ENCODE measurements around the gene ASTL.

ASTL gene

DNA sequence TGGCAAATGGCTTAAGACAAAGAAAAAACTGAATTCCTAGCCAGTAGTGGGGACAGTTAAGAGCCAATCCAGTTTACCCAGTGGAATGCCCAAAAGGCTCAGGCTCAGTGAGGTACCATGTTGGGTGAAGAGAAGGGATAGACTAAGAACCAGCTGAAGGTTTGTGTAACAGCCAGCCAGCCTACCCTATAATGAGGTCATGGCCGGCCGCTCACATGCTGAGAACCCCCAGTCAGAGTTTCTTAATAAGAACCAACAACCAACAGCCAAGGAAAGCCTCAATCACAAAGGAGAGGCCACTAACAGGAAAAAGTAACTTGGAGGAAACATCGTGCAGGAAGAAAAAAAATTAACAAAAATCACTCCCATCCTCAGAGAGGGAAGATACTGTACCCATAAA lies 32.3 kb upstream of the ASTL start:
- no peak overlapping the region for H3K4me3 ChIP-seq (replicated peaks in 1 of 2; ENCODE audit: low read depth in 2 of 2, low read length in 2 of 2)

DNA sequence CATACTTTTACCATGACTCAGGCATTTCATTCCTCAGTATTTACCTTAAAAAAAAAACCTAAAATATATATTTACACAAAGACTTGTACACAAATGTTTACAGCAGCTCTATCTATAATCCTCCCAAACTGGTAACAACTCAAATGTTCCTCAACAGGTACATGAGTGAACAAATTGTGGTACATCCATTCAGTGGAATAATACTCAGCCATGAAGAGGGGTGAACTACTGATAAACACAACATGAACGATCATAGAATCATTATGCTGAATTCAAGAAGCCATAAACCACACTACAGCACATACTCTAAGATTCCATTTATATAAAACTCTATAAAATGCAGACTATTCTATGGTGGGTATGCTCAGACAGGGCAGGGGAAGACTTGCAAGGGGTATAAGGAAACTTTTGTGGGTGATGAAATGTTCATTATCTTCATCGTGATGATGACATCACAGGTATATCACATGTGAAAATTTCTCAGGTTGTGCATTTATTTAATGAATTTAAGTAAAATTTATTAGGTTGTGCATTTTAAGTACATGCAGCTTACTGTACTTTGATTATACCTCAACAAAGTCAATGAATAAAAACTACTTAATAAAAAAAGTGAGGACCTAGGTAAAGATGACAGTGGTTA lies 31.7 kb upstream of the ASTL start:
- H3K4me3 ChIP-seq (replicated peaks in 1 of 2; ENCODE audit: low read depth in 2 of 2, low read length in 2 of 2), result no peak overlapping the region
- TF ChIP-seq, protein P1, sequence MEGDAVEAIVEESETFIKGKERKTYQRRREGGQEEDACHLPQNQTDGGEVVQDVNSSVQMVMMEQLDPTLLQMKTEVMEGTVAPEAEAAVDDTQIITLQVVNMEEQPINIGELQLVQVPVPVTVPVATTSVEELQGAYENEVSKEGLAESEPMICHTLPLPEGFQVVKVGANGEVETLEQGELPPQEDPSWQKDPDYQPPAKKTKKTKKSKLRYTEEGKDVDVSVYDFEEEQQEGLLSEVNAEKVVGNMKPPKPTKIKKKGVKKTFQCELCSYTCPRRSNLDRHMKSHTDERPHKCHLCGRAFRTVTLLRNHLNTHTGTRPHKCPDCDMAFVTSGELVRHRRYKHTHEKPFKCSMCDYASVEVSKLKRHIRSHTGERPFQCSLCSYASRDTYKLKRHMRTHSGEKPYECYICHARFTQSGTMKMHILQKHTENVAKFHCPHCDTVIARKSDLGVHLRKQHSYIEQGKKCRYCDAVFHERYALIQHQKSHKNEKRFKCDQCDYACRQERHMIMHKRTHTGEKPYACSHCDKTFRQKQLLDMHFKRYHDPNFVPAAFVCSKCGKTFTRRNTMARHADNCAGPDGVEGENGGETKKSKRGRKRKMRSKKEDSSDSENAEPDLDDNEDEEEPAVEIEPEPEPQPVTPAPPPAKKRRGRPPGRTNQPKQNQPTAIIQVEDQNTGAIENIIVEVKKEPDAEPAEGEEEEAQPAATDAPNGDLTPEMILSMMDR (IDR thresholded peaks at IDR 0.05; ENCODE audit: low read depth, low read length), result no peak
- DNase-seq (ENCODE audit: low read depth in 2 of 2), result no peak

More for the DNA sequence above, 32.3 kb upstream of the ASTL start:
- TF ChIP-seq, protein P1 (IDR thresholded peaks at IDR 0.05; ENCODE audit: low read depth, low read length), result no peak
- no peak for DNase-seq (ENCODE audit: low read depth in 2 of 2)

DNA sequence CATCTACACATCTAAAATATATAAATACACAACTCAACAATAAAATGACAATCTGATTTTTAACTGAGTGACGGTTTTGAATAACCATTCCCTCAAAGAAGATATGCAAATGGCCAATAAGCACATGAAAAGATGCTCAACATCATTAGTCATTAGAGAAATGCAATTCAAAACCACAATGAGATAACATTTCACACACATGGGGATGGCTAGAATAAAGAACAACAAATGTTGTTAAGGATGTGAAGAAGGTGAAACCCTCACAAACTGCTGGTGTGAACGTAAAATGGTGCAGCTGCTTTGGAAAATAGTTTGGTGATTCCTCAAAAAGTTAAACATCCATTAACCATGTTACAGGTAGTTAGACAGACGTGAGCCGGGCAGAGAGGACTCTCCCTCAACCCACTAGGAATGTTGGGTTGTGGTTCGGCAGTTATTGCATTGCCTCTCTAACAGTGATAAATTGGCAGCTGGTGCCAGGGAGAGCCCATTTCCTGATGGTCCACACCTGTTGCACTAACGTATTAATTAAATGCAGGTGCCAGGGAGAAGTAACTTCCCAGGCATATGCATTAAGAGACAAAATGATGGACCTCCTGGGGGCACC lies 29.2 kb upstream of the ASTL start:
- TF ChIP-seq, protein P1 (IDR thresholded peaks at IDR 0.05; ENCODE audit: low read depth, low read length), result no peak
- DNase-seq (ENCODE audit: low read depth in 2 of 2), result no peak
- no peak overlapping the region for H3K4me3 ChIP-seq (replicated peaks in 1 of 2; ENCODE audit: low read depth in 2 of 2, low read length in 2 of 2)

DNA sequence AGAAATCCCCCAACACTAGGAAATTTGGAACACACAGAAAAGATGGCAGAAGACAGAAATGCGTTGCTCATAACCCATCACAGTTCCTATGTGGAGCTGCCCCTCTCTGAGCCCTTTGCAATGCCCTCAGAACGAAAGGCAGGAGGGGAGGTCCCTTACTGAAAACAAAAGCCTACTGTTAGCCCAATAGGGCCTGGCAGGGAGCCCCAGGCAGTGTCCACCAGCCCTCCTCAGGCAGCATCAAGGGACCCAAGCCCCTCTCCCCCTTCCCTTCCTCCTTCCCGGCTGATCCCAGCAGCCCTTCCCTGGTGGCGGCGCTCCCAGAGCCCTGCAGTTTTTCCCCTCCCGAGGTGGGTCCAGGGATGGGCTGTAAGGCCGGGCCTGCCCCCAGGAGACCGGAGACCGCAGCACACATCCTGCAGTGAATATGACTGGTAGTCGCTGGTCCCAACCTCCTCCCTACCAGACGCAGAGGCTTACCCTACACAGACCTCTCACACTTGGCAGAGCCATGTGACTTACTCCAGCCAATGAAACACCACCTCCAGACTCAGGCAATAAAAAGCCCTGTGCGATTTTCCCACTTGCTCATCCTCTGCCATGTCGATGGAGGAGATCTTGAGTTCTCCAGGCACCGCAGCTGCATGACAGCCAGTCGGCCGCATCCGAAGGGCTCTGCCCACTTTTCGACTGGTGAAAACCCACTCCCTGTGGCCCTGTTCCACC lies 26.3 kb upstream of the ASTL start:
- TF ChIP-seq, protein P1 (IDR thresholded peaks at IDR 0.05; ENCODE audit: low read depth, low read length), result no peak
- no peak for DNase-seq (ENCODE audit: low read depth in 2 of 2)
- no peak overlapping the region for H3K4me3 ChIP-seq (replicated peaks in 1 of 2; ENCODE audit: low read depth in 2 of 2, low read length in 2 of 2)

DNA sequence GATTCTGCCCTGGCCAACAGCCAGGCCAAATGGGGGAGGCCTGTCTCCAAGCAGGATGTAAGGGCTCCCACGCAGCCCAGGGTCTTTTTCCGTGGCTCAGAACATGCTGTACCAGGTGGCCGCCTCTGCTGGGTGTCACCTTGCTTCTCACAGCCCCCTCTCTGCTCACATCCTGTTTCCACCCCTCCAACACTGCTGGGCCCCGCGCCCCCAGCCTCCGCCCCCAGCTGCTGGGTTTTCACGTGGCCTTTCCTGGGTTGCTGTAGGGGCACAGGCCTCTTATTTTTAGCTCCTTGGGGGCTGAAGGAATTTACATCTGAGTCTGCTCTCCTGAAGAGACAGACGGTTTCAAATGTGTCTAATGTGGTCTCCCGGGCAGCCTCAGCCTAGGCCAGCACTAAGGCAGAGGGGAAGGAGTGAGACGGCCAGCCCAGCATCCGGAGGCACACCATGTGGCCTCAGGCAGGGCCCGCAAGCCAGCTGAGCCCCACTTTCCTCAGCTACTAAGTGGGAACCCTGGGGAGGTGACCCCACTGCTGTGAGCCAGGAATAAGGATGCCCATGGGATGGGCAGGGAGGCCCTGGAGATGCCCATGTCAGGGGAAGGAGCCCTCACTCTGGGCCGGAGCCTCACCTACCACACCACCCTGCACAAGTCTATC lies 25.6 kb upstream of the ASTL start:
- no peak for DNase-seq (ENCODE audit: low read depth in 2 of 2)
- H3K4me3 ChIP-seq (replicated peaks in 1 of 2; ENCODE audit: low read depth in 2 of 2, low read length in 2 of 2), result no peak overlapping the region
- TF ChIP-seq, protein P1 (IDR thresholded peaks at IDR 0.05; ENCODE audit: low read depth, low read length), result no peak

DNA sequence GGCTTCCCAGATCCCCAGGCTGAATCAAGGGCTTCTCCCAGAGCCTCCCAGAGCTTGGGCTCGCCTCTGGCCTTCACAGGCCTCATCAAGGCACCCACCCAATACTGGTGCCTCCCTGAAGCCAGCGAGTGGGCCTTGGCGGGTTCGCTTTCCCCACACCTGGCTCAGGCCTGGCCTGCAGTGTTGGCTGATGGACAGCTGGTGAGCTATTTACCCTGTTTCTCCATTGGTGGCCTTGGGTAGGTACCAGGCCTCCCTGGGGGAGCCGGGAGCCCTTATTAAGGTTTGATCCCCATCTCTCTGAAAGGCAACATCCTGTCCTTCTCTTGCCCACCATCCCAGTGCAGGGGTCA lies 25.1 kb upstream of the ASTL start:
- H3K4me3 ChIP-seq (replicated peaks in 1 of 2; ENCODE audit: low read depth in 2 of 2, low read length in 2 of 2), result no peak overlapping the region
- DNase-seq (ENCODE audit: low read depth in 2 of 2), result no peak
- TF ChIP-seq, protein P1 (IDR thresholded peaks at IDR 0.05; ENCODE audit: low read depth, low read length), result no peak

Data from cardiac fibroblast (primary cell).